Neutrophil (primary cell): Measurements from ENCODE around the gene PSME2.

Source experiments
- H3K27ac ChIP-seq: fragments of 200-600 bp; sonication (generic); 2 replicates; pipeline ENCODE4 v1.5.1; 2016; ENCODE audit warnings: mild to moderate bottlenecking, moderate library complexity
- H3K27me3 ChIP-seq: fragments of 200-600 bp; sonication (generic); 2 replicates; pipeline ENCODE4 v1.6.0; 2016; ENCODE audit warnings: mild to moderate bottlenecking
- H3K36me3 ChIP-seq: fragments of 200-600 bp; sonication (generic); 2 replicates; pipeline ENCODE4 v1.5.1; 2017
- H3K4me1 ChIP-seq, 2 experiments: fragments of 200-600 bp in 1 of 2; sonication (generic) in 1 of 2; 1 replicate in 1 of 2; 2 replicates in 1 of 2; pipeline versions ENCODE4 v1.5.1 to v1.6.1; 2013 to 2016; ENCODE audit warnings: low read depth in 1 of 2, low read length in 1 of 2, mild to moderate bottlenecking in 1 of 2, moderate library complexity in 1 of 2; ENCODE audit not compliant: control insufficient read depth in 1 of 2, insufficient read depth in 1 of 2
- H3K4me3 ChIP-seq, 2 experiments: fragments of 200-600 bp in 1 of 2; sonication (generic) in 1 of 2; 1 replicate in 1 of 2; 2 replicates in 1 of 2; pipeline ENCODE4 v1.5.1; 2013 to 2016; ENCODE audit warnings: low read depth in 1 of 2, low read length in 1 of 2, mild to moderate bottlenecking in 1 of 2, moderate library complexity in 1 of 2
- H3K9me3 ChIP-seq: fragments of 200-600 bp; sonication (generic); 2 replicates; pipeline ENCODE4 v1.5.1; 2016
- TF ChIP-seq, protein P1 (sequence below): fragments of 200-600 bp; sonication (generic); IDR thresholded peaks from 2 replicates; pipeline ENCODE4 v1.5.1; 2016; ENCODE audit warnings: antibody characterized with exemption

The PSME2 gene

DNA sequence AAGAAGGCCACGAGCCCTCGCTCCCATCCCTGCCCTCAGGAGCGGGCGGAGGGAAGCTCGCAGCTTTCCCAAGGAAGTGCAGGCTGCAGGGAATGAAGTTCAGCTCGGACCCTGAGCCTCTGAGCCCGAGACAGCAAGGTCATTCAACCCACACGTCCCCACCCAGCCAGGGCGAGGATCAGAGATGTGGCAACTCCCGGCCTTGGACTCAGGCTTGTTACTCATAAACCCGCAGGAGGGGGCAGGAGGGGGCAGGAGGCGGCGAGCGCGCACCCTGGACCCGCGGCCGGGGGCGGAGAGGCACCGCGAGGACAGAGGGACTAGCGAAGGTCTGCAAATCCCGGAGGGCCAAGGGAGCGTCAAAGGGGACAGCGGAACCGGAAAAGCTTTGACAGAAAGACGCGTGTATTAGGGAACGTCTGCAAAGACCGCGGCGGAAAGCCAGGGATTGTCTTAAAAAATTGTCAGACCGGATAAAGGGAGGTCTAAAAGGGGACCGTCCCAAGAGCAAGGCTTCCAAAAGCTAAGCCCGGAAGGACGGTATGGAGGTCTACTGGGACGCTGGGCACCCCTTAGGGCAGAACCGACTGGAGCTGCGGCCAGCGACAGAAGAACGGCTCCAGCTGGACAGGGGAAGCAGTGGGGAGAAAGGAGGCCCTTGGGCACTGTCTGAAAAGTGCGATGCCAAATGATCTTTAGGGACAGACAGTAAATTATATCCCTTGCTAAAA lies 32.4 kb downstream of the PSME2 start:
- Histone ChIP-seq H3K4me3 (peak overlapping the region; percentile 67 to 84), H3K36me3 (peaks cover 20% of the 10 kb centered on the region), H3K27ac (peak overlapping the region; percentile 98), H3K27me3 (no peaks in the 10 kb centered on the region), H3K9me3 (no peaks in the 10 kb centered on the region), H3K4me1 (peaks cover 25 to 29% of the 10 kb centered on the region in 2 experiments)
- TF ChIP-seq, protein P1, sequence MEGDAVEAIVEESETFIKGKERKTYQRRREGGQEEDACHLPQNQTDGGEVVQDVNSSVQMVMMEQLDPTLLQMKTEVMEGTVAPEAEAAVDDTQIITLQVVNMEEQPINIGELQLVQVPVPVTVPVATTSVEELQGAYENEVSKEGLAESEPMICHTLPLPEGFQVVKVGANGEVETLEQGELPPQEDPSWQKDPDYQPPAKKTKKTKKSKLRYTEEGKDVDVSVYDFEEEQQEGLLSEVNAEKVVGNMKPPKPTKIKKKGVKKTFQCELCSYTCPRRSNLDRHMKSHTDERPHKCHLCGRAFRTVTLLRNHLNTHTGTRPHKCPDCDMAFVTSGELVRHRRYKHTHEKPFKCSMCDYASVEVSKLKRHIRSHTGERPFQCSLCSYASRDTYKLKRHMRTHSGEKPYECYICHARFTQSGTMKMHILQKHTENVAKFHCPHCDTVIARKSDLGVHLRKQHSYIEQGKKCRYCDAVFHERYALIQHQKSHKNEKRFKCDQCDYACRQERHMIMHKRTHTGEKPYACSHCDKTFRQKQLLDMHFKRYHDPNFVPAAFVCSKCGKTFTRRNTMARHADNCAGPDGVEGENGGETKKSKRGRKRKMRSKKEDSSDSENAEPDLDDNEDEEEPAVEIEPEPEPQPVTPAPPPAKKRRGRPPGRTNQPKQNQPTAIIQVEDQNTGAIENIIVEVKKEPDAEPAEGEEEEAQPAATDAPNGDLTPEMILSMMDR = no peak

DNA sequence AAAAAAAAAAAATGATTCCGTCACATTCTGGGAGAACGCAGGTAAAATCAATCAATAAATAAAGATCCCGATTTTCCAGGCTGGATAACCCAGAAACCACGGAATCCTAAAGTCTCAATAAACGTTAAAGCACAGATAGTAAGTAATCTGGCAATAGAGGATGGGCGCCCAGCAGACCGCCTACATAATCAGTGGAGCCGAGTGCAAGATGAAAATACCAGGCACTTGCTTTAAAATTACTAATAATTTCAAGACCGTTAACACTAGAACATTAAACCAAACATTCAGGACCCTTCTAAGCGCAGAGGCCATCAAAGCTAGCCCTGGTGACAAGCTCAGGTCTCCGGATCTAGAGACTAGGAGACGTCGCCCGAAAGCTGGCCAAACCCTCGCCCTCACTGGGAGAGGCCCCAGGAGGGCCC lies 33.0 kb downstream of the PSME2 start:
- H3K4me1 ChIP-seq = peaks cover 30 to 33% of the 10 kb centered on the region in 2 experiments
- H3K4me3 ChIP-seq = peak overlapping the region; percentile 67 to 84
- H3K9me3 ChIP-seq = no peaks in the 10 kb centered on the region
- no peaks in the 10 kb centered on the region for H3K27me3 ChIP-seq
- TF ChIP-seq, protein P1 = no peak
- peak overlapping the region; percentile 98 for H3K27ac ChIP-seq
- peaks cover 14% of the 10 kb centered on the region for H3K36me3 ChIP-seq

DNA sequence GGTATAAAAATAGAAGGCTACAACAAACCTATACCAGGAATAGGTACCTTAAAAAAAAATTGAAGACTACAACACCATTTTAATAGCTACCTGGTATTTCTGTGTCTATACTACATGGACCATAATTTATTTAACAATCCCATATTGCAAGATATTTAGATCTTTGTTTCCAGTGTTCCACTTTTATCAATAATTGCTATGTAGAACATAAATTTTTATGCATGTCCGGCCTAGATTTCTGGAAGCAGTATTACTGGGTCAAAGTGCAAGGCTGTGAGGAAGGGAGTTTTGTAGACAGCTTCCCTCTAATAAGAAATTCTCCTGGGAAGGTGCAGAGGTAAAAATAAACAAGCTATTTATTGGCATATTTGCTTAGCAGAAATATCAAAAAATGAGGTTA lies 35.9 kb downstream of the PSME2 start:
- peaks cover 18 to 19% of the 10 kb centered on the region in 2 experiments for H3K4me1 ChIP-seq
- no peaks in the 10 kb centered on the region for H3K36me3 ChIP-seq
- H3K9me3 ChIP-seq = no peaks in the 10 kb centered on the region
- no peak overlapping the region for H3K27ac ChIP-seq
- H3K4me3 ChIP-seq = no peak overlapping the region
- TF ChIP-seq, protein P1 = no peak
- no peaks in the 10 kb centered on the region for H3K27me3 ChIP-seq

DNA sequence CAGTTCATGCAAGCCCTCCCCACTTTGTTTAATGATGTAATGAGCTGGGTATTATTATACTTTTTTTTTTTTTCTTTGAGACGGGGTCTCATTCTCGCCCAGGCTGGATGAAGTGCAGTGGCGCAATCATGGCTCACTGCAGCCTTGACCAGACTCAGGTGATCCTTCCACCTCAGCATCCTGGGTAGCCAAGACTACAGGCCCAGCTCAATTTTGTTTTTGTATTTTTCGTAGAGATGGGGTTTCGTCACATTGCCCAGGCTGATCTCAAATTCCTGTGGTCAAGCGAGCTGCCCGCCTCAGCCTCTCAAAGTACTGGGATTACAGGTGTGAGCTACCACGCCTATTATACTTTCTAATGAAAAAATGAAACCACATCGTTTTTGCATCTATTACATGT lies 36.4 kb downstream of the PSME2 start:
- Histone ChIP-seq H3K27me3 (no peaks in the 10 kb centered on the region), H3K9me3 (no peaks in the 10 kb centered on the region), H3K4me3 (no peak overlapping the region), H3K36me3 (no peaks in the 10 kb centered on the region), H3K27ac (no peak overlapping the region), H3K4me1 (peaks cover 15 to 16% of the 10 kb centered on the region in 2 experiments)
- TF ChIP-seq, protein P1 = no peak

DNA sequence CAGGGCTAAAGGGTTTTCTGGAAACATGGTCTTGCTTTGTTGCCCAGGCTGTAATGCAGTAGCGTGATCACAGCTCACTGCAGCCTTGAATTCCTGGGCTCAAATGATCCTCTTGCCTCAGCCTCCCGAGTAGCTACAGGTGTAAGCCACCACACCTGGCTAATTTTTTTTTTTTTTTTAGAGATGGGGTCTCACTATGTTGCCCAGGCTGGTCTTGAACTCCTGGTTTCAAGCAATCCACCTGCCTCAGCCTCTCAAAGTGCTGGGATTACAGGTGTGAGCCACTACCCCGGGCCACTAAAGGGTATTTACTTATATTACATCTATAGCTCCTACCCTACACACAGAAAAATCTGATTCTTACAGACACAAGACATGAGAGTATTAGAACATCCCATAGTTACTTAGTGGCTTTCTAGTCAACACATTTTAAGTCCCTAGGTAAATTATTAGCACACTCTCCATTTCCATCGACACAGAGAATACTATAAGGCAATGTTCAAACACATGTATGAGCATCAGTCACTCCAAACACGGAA lies 38.0 kb downstream of the PSME2 start:
- Histone ChIP-seq H3K4me1 (peaks cover 8 to 11% of the 10 kb centered on the region in 2 experiments), H3K4me3 (peak overlapping the region in 1 of 2 experiments; percentile 3), H3K27me3 (no peaks in the 10 kb centered on the region), H3K36me3 (no peaks in the 10 kb centered on the region), H3K9me3 (no peaks in the 10 kb centered on the region), H3K27ac (peak overlapping the region; percentile 60)
- TF ChIP-seq, protein P1 = no peak
